K562 (cell line): Measurements from ENCODE around the gene TUBB4B. TPM values are rescaled to one million over a fixed set of nuclear protein-coding genes. Genes with fewer than 3 reads are reported as not detected.
A peak's percentile ranks its signal among the peaks of the same experiment; 100 is the strongest.

Experiments used
- ATAC-seq: fragments of 200-7000 bp; cut with Tn5 transposase; 3 replicates; pipeline ENCODE4 v1.9.1; 2020; ENCODE audit warnings: moderate library complexity
- BruUV-seq: library from RNA; stranded (reverse); fragments of 400-500 nt; replicated peaks from 2 replicates; lab custom pipeline; 2021; lab: Mats Ljungman, UMichigan
- CTCF ChIA-PET: fragments of 300-600 bp; formaldehyde crosslinking; extraction: SDS; loops from one replicate; lab custom pipeline; 2021; ENCODE audit warnings: low intra/inter-chr PET ratio; lab: Yijun Ruan, JAX
- POLR2A ChIA-PET: fragments of 300-600, 350-650 bp; sonication (Branson Sonifier 250); formaldehyde crosslinking; extraction: SDS; loops from one replicate; lab custom pipeline; 2021; ENCODE audit warnings: antibody characterized with exemption, inconsistent platforms; lab: Yijun Ruan, JAX
- DNase-seq, 4 experiments: peaks; one replicate each; pipeline versions ENCODE4 v3.0.0 to v3.0.0-alpha.2; 2011 to 2018; ENCODE audit warnings: low spot score in 3 of 4, mixed read lengths in 3 of 4; ENCODE audit errors: extremely low read depth in 1 of 4
- FAIRE-seq: peaks from 2 replicates; lab custom pipeline; 2011; peaks lifted over from hg19 to GRCh38; lab: Jason Lieb, UNC
- H2AFZ ChIP-seq: 2 replicates; pipeline ENCODE4 v1.6.0; 2011; ENCODE audit warnings: low read depth, low read length, control low read depth, inconsistent platforms
- H3K27ac ChIP-seq: fragments of 200-600 bp; 3 replicates; pipeline ENCODE4 v1.8.0; 2011; ENCODE audit warnings: low read depth, mild to moderate bottlenecking, control low read depth, inconsistent platforms, low read length, moderate library complexity, mixed read lengths; ENCODE audit errors: extremely low read depth
- H3K27me3 ChIP-seq, 2 experiments: fragments of 300-600 bp in 1 of 2; 2 replicates in 1 of 2; 3 replicates in 1 of 2; pipeline versions ENCODE4 v1.6.0 to v1.8.0; 2011; ENCODE audit warnings: inconsistent platforms in 2 of 2, low read length in 2 of 2, mild to moderate bottlenecking in 1 of 2, mixed read lengths in 1 of 2, moderate library complexity in 1 of 2; ENCODE audit not compliant: control insufficient read depth in 2 of 2, insufficient read depth in 2 of 2
- H3K36me3 ChIP-seq: fragments of 300-600 bp; 3 replicates; pipeline ENCODE4 v1.8.0; 2011; ENCODE audit warnings: mild to moderate bottlenecking, low read length, inconsistent platforms; ENCODE audit not compliant: control insufficient read depth, insufficient read depth
- H3K4me1 ChIP-seq, 2 experiments: fragments of 200-600 bp in 1 of 2; replicated peaks in 1 of 2; 2 replicates in 1 of 2; 3 replicates in 1 of 2; pipeline versions ENCODE4 v1.5.1 to v1.8.0; 2011; ENCODE audit warnings: inconsistent platforms in 2 of 2, low read length in 2 of 2, mild to moderate bottlenecking in 1 of 2, mixed read lengths in 1 of 2, moderate library complexity in 1 of 2; ENCODE audit not compliant: control insufficient read depth in 2 of 2, insufficient read depth in 2 of 2
- H3K4me2 ChIP-seq: 2 replicates; pipeline ENCODE4 v1.6.1; 2011; ENCODE audit warnings: low read length, control low read depth, inconsistent platforms, mixed read lengths; ENCODE audit not compliant: insufficient read depth
- H3K4me3 ChIP-seq: fragments of 200-600 bp; sonication (generic), shearing (Covaris generic); 2 replicates; pipeline ENCODE4 v1.5.1; 2016; ENCODE audit warnings: control low read depth, inconsistent platforms
- H3K79me2 ChIP-seq: fragments of 200-600 bp; 3 replicates; pipeline ENCODE4 v1.8.0; 2011; ENCODE audit warnings: low read length, inconsistent platforms; ENCODE audit not compliant: control insufficient read depth, insufficient read depth
- H3K9ac ChIP-seq, 2 experiments: 2 replicates each; pipeline versions ENCODE4 v1.6.0 to v1.6.1; 2011; ENCODE audit warnings: low read depth in 2 of 2, low read length in 2 of 2, control low read depth in 1 of 2, inconsistent platforms in 1 of 2, mild to moderate bottlenecking in 1 of 2, mixed read lengths in 1 of 2; ENCODE audit not compliant: insufficient read depth in 1 of 2
- H3K9me1 ChIP-seq: one replicate; pipeline ENCODE4 v1.6.0; 2011; ENCODE audit warnings: inconsistent platforms, mild to moderate bottlenecking, low read length, moderate library complexity; ENCODE audit not compliant: control insufficient read depth, insufficient read depth
- H3K9me3 ChIP-seq: replicated peaks from 2 replicates; pipeline ENCODE4 v1.5.1; 2011; ENCODE audit warnings: low read depth, low read length, inconsistent platforms; ENCODE audit not compliant: control insufficient read depth, insufficient read depth
- H4K20me1 ChIP-seq: replicated peaks from 2 replicates; pipeline ENCODE4 v1.6.1; 2011; ENCODE audit warnings: low read length, inconsistent platforms, mixed read lengths; ENCODE audit not compliant: control insufficient read depth, insufficient read depth
- DLX4 ChIP-seq: fragments of 250-450 bp; sonication (Bioruptor Pico); IDR thresholded peaks from 2 replicates; pipeline ENCODE4 v1.6.1; 2021; ENCODE audit warnings: mild to moderate bottlenecking
- FOXP4 ChIP-seq: sonication (generic); formaldehyde crosslinking; IDR thresholded peaks from 2 replicates; pipeline ENCODE4 v1.8.0; 2022; ENCODE audit warnings: mild to moderate bottlenecking, missing genetic modification reagents, borderline replicate concordance
- HDAC6 ChIP-seq: IDR thresholded peaks from 2 replicates; pipeline ENCODE4 v1.6.1; 2012; ENCODE audit warnings: low read depth, mild to moderate bottlenecking, control low read depth, inconsistent platforms, low read length, moderate library complexity
- HMGN3 ChIP-seq: IDR thresholded peaks from 2 replicates; pipeline ENCODE4 v1.6.1; 2011; ENCODE audit warnings: borderline replicate concordance, low read depth, mild to moderate bottlenecking, mixed read lengths, low read length; ENCODE audit not compliant: insufficient read length; ENCODE audit errors: extremely low read depth
- MAFK ChIP-seq: IDR thresholded peaks from 2 replicates; pipeline ENCODE4 v1.6.1; 2011; ENCODE audit warnings: low read length, improper control_type of control experiment
- SAFB ChIP-seq: fragments of 200-400 bp; formaldehyde crosslinking; IDR thresholded peaks from 2 replicates; pipeline ENCODE4 v1.6.1; 2017; ENCODE audit warnings: low read depth, low read length, borderline replicate concordance
- SMARCE1 ChIP-seq: fragments of 450-650 bp; IDR thresholded peaks from 2 replicates; pipeline ENCODE4 v1.7.1; 2016; ENCODE audit warnings: mild to moderate bottlenecking
- SREBF2 ChIP-seq: sonication (generic); formaldehyde crosslinking; IDR thresholded peaks from 2 replicates; pipeline ENCODE4 v1.4.0; 2020; ENCODE audit warnings: mild to moderate bottlenecking, missing genetic modification reagents
- TGIF2 ChIP-seq: sonication (generic); formaldehyde crosslinking; IDR thresholded peaks from 2 replicates; pipeline ENCODE4 v1.8.1; 2022; ENCODE audit warnings: mild to moderate bottlenecking, missing genetic modification reagents, moderate library complexity
- U2AF1 ChIP-seq: fragments of 200-400 bp; formaldehyde crosslinking; optimal IDR thresholded peaks from 2 replicates; pipeline ENCODE3; 2017; ENCODE audit warnings: mild to moderate bottlenecking, low read depth, low read length, moderate library complexity
- ZBTB33 ChIP-seq: sonication (generic); formaldehyde crosslinking; IDR thresholded peaks from 2 replicates; pipeline ENCODE4 v1.8.1; 2023; ENCODE audit warnings: mild to moderate bottlenecking, missing genetic modification reagents
- ZBTB43 ChIP-seq: sonication (generic); formaldehyde crosslinking; IDR thresholded peaks from 2 replicates; pipeline ENCODE4 v1.8.0; 2023; ENCODE audit warnings: mild to moderate bottlenecking, missing genetic modification reagents
- ZNF75A ChIP-seq: fragments of 450-650 bp; formaldehyde crosslinking; IDR thresholded peaks from 2 replicates; pipeline ENCODE4 v1.4.0; 2020; ENCODE audit warnings: mild to moderate bottlenecking
- ZNF76 ChIP-seq: fragments of 250-450 bp; sonication (Bioruptor Pico); IDR thresholded peaks from 2 replicates; pipeline ENCODE4 v1.4.0; 2020; ENCODE audit warnings: mild to moderate bottlenecking, moderate library complexity, borderline replicate concordance
- WGBS: fragments of 100-300 bp; shearing (Covaris generic); methylation state at CpG from one replicate; pipeline ENCODE4 v1.1.6; 2016; ENCODE audit warnings: low coverage, mixed read lengths; ENCODE audit not compliant: insufficient coverage; ENCODE audit errors: missing lambda C conversion rate; 5-methylcytosine and 5-hydroxymethylcytosine counted together
- in situ Hi-C: fragments of 300-500 bp; cut with MboI; formaldehyde crosslinking; loops from 4 replicates; pipeline ENCODE4 v1.15.0; 2018; ENCODE audit warnings: inconsistent platforms, mixed read lengths
- intact Hi-C: fragments of 100-400 bp; cut with micrococcal nuclease; formaldehyde crosslinking; loops from 2 replicates; pipeline ENCODE4 v1.14.2; 2022
- polyA plus RNA-seq, 8 experiments: library from polyadenylated mRNA; depleted of rRNA in 4 of 8; stranded (reverse) in 5 of 8; unstranded in 3 of 8; fragments of >200 nt; fragmentation: Nextera tagmentation in 2 of 8; fragmentation: Illumina TruSeq in 1 of 8; extraction: Ambion mirVana in 2 of 8; extraction: Trizol in 1 of 8; gene quantifications; 2 replicates each; pipeline versions ENCODE4 v1.2.1 to v1.2.3, GENCODE V29; 2011 to 2014; ENCODE audit warnings: inconsistent platforms in 1 of 8, missing spikeins in 1 of 8
- total RNA-seq, 7 experiments: library from RNA; depleted of rRNA in 6 of 7; stranded (reverse); fragments of >200 nt in 6 of 7; fragmentation: Illumina TruSeq in 2 of 7; extraction: Trizol in 2 of 7; gene quantifications; 2 replicates each; pipeline versions ENCODE4 v1.2.1 to v1.2.3, GENCODE V29; 2011 to 2021; ENCODE audit warnings: low replicate concordance in 1 of 7

The TUBB4B gene
- total and polyA plus RNA-seq, 9 of the 15 experiments (the other 6 are each of a cell fraction or from before 2014, with no cell fraction given): 24.1 to 443 (median 268) TPM

- POLR2A ChIA-PET: interaction anchor here (0.5 to 1.6 kb wide), 4 partner anchors 12 to 355 kb away, joined by 3 to 9 read pairs (median 3); partner anchors contain the start of gene TUBB4B
- H3K4me2 ChIP-seq: no peak overlapping the region
- H3K36me3 ChIP-seq: no peaks in the 10 kb centered on the region
- in situ Hi-C loops (loop anchor here (5.0 to 25.0 kb wide), 3 partner anchors 42 to 442 kb away; partner anchors contain the start of genes ANAPC2, CCDC183, SSNA1 and TMEM141), intact Hi-C loops (no loop called here)
- peak overlapping the region in 1 of 2 experiments; percentile 74; a peak in 2 of 4 replicates for H3K9ac ChIP-seq
- no peak overlapping the region for H3K4me3 ChIP-seq
- H2AFZ ChIP-seq: no peak overlapping the region
- H3K9me1 ChIP-seq: no peaks in the 10 kb centered on the region
- DNase-seq (no peak), FAIRE-seq (no peak), ATAC-seq (no peak)
- no TSS peak for BruUV-seq
- CTCF ChIA-PET: interaction anchor here (0.7 to 2.6 kb wide), 3 partner anchors 40 to 181 kb away, joined by 3 to 19 read pairs (median 4); partner anchors contain the start of genes ANAPC2 and SSNA1
- no peaks in the 10 kb centered on the region for H3K79me2 ChIP-seq
- no peaks in the 10 kb centered on the region for H3K9me3 ChIP-seq
- 55% methylated on average over 21 of the region's 27 CpGs for WGBS
- H4K20me1 ChIP-seq: no peaks in the 10 kb centered on the region
- no peaks in the 10 kb centered on the region for H3K27me3 ChIP-seq
- H3K4me1 ChIP-seq: peaks cover 13 to 99% of the 10 kb centered on the region in 2 experiments
- H3K27ac ChIP-seq: no peak overlapping the region
- TF ChIP-seq SMARCE1 (no peak), ZBTB33 (CRISPR knock-in tag) (peak; percentile 26; the same call in 1 of the 2 replicates), TGIF2 (no peak), MAFK (no peak), SAFB (no peak), U2AF1 (no peak), FOXP4 (CRISPR knock-in tag) (0 out of 2 replicates have a peak, but pooled peaks have one; percentile 29), DLX4 (CRISPR knock-in tag) (no peak), ZNF76 (CRISPR knock-in tag) (no peak), HMGN3 (peak; percentile 57), ZNF75A (no peak), ZBTB43 (CRISPR knock-in tag) (no peak), SREBF2 (CRISPR knock-in tag) (no peak), HDAC6 (no peak)
Measured at GRCh38 chr9:137228968-137229896, 11.9 kb upstream of the TUBB4B start.
